ENCODE measurements around the gene HSPBAP1.

DNA sequence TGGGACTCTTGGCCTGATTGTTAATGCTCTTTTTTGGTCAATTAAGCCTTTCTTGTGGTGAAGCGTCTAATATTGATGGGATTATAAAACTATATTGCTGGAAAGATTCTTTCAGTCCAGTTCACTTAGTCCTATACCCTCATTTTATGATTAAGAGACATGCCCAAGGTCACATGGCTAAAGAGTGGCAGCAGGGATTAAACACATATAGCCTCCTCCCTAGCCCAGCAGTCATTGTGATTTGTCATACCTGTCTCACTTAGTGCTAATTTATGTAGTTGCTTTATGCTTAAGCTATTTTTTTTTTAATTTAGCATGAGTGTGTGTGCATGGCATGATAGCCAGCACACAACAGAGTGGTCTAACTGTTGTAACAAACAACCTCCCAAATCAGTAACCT is 103.5 kb downstream of the HSPBAP1 start:
- no peak for TF ChIP-seq POLR2A (IDR thresholded peaks at IDR 0.05)
- TF ChIP-seq, protein P1, sequence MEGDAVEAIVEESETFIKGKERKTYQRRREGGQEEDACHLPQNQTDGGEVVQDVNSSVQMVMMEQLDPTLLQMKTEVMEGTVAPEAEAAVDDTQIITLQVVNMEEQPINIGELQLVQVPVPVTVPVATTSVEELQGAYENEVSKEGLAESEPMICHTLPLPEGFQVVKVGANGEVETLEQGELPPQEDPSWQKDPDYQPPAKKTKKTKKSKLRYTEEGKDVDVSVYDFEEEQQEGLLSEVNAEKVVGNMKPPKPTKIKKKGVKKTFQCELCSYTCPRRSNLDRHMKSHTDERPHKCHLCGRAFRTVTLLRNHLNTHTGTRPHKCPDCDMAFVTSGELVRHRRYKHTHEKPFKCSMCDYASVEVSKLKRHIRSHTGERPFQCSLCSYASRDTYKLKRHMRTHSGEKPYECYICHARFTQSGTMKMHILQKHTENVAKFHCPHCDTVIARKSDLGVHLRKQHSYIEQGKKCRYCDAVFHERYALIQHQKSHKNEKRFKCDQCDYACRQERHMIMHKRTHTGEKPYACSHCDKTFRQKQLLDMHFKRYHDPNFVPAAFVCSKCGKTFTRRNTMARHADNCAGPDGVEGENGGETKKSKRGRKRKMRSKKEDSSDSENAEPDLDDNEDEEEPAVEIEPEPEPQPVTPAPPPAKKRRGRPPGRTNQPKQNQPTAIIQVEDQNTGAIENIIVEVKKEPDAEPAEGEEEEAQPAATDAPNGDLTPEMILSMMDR (IDR thresholded peaks at IDR 0.05) = no peak

All from ovary (tissue), 3 donors.